HG02610 (cell line): ENCODE measurements around the gene VSTM1.
A peak's percentile ranks its signal among the peaks of the same experiment; 100 is the strongest.
"Not testable (repeated sequence)": the region's sequence is repeated elsewhere in the genome, so short reads cannot be mapped to it uniquely, and the experiment has no call there.

Source experiments
- ATAC-seq: cut with Tn5 transposase; IDR thresholded peaks from one replicate; pipeline ENCODE4 v1.9.1; 2021; ENCODE audit warnings: mild to moderate bottlenecking, moderate library complexity; ENCODE audit not compliant: unreplicated experiment

The VSTM1 gene

GRCh38 chr19:54063350-54064116 lies at the start of gene VSTM1:
VSTM1 (minus strand) TSS chr19:54063897; CDS start chr19:54063777, 120 bp downstream.
- no peak for ATAC-seq

- no peak for ATAC-seq
These were observed 46.0 kb upstream of the VSTM1 start for GRCh38 chr19:54109651-54110050.

GRCh38 chr19:54108496-54108895 lies 44.8 kb upstream of the VSTM1 start:
- no peak for ATAC-seq

- ATAC-seq, result no peak
These were observed 44.3 kb upstream of the VSTM1 start for GRCh38 chr19:54107876-54108490.

- ATAC-seq, result no peak
These were observed 43.0 kb upstream of the VSTM1 start for GRCh38 chr19:54106716-54107115.

GRCh38 chr19:54105796-54106195 lies 42.1 kb upstream of the VSTM1 start:
- no peak for ATAC-seq

GRCh38 chr19:54104998-54105715 lies 41.5 kb upstream of the VSTM1 start:
- no peak for ATAC-seq

GRCh38 chr19:54102421-54103169 lies 38.9 kb upstream of the VSTM1 start, which contains the start of gene NDUFA3:
NDUFA3 (plus strand) TSS chr19:54102855; CDS start chr19:54102879, 24 bp downstream.
- ATAC-seq, result peak; percentile 91

- ATAC-seq, result no peak
These were observed 36.9 kb upstream of the VSTM1 start, which contains the start of gene OSCAR for GRCh38 chr19:54100561-54100960. OSCAR (minus strand) TSS chr19:54100803; CDS start chr19:54100792, 11 bp downstream.

GRCh38 chr19:54099903-54100255 lies 36.2 kb upstream of the VSTM1 start:
- ATAC-seq, result not testable (repeated sequence)

- ATAC-seq, result no peak
These were observed 35.6 kb upstream of the VSTM1 start for GRCh38 chr19:54099190-54099902.

GRCh38 chr19:54096617-54097106 lies 33.0 kb upstream of the VSTM1 start:
- no peak for ATAC-seq

- ATAC-seq, result not testable (repeated sequence)
These were observed 32.3 kb upstream of the VSTM1 start for GRCh38 chr19:54095859-54096616.

- ATAC-seq, result no peak
These were observed 31.6 kb upstream of the VSTM1 start for GRCh38 chr19:54095136-54095858.

GRCh38 chr19:54094426-54095000 lies 30.8 kb upstream of the VSTM1 start:
- no peak for ATAC-seq

- no peak for ATAC-seq
These were observed 20.7 kb upstream of the VSTM1 start for GRCh38 chr19:54084410-54084809.

- ATAC-seq, result no peak
These were observed 17.3 kb upstream of the VSTM1 start, which contains the start of gene TARM1 for GRCh38 chr19:54081032-54081431. TARM1 (minus strand) TSS chr19:54081365; CDS start chr19:54081340, 25 bp downstream.

- no peak for ATAC-seq
These were observed 13.6 kb upstream of the VSTM1 start for GRCh38 chr19:54077334-54077733.
